Stomach (tissue), 4 donors: ENCODE measurements around the gene RTN4R.

Experiments
- CTCF ChIP-seq, 7 experiments: fragments of 450-650 bp in 4 of 7; fragments of 200-600 bp in 3 of 7; sonication (generic) in 3 of 7; IDR thresholded peaks; one replicate each; pipeline ENCODE4 v1.5.1; 2016 to 2019; ENCODE audit warnings: antibody characterized with exemption in 7 of 7, control low read depth in 2 of 7, mild to moderate bottlenecking in 1 of 7
- EP300 ChIP-seq: sonication (generic); formaldehyde crosslinking; IDR thresholded peaks from one replicate; pipeline ENCODE4 v1.6.1; 2017; ENCODE audit warnings: antibody characterized with exemption
- POLR2A ChIP-seq, 4 donors: fragments of 450-650 bp; IDR thresholded peaks; one replicate each; pipeline ENCODE4 v1.6.1; 2016; ENCODE audit warnings: antibody characterized with exemption in 4 of 4, control low read depth in 2 of 4, mild to moderate bottlenecking in 1 of 4, moderate library complexity in 1 of 4
- POLR2AphosphoS5 ChIP-seq, 3 donors: sonication (generic); formaldehyde crosslinking; IDR thresholded peaks; one replicate each; pipeline ENCODE4 v1.6.1; 2016; ENCODE audit warnings: antibody characterized with exemption in 3 of 3

- TF ChIP-seq CTCF (IDR thresholded peaks at IDR 0.05) (no peak), EP300 (no peak), POLR2A (IDR thresholded peaks at IDR 0.05) (no peak), POLR2AphosphoS5 (IDR thresholded peaks at IDR 0.05) (no peak)
Observed at GRCh38 chr22:20217563-20217962, 50.6 kb downstream of the RTN4R start.
